ENCODE data around the gene B3GAT1.

The B3GAT1 gene

GRCh38 chr11:134338654-134339053, 73.4 kb downstream of the B3GAT1 start:
- Histone ChIP-seq H4K20me1 (ENCODE audit: control insufficient read depth, insufficient read depth, low read depth, low read length) (no peaks in the 10 kb centered on the region), H3K4me3 (ENCODE audit: low read length) (no peak overlapping the region), H3K36me3 (ENCODE audit: control insufficient read depth, low read length) (no peaks in the 10 kb centered on the region), H3K4me2 (ENCODE audit: low read length) (no peak overlapping the region), H3K27ac (ENCODE audit: low read depth, low read length) (no peak overlapping the region), H3K4me1 (ENCODE audit: control insufficient read depth, low read length) (no peaks in the 10 kb centered on the region), H3K79me2 (ENCODE audit: control insufficient read depth, low read length) (no peaks in the 10 kb centered on the region), H3K9me3 (ENCODE audit: control insufficient read depth, insufficient read depth, low read length) (no peaks in the 10 kb centered on the region), H3F3A (ENCODE audit: control insufficient read depth, insufficient read depth) (no peaks in the 10 kb centered on the region), H3K9me2 (replicated peaks; ENCODE audit: control insufficient read depth, low read length) (no peaks in the 10 kb centered on the region), H3K27me3 (ENCODE audit: control insufficient read depth, low read length) (no peaks in the 10 kb centered on the region)
- no peak for TF ChIP-seq EZH2phosphoT487 (IDR thresholded peaks at IDR 0.05; ENCODE audit: borderline replicate concordance, low read length)
- no peak for TF ChIP-seq CTCF (IDR thresholded peaks at IDR 0.05; ENCODE audit: low read depth, low read length, poor library complexity, severe bottlenecking)

GRCh38 chr11:134338068-134338467, 74.0 kb downstream of the B3GAT1 start:
- Histone ChIP-seq H3K9me2 (replicated peaks; ENCODE audit: control insufficient read depth, low read length) (no peaks in the 10 kb centered on the region), H3K4me2 (ENCODE audit: low read length) (no peak overlapping the region), H3K9me3 (ENCODE audit: control insufficient read depth, insufficient read depth, low read length) (no peaks in the 10 kb centered on the region), H3K4me1 (ENCODE audit: control insufficient read depth, low read length) (no peaks in the 10 kb centered on the region), H3K27me3 (ENCODE audit: control insufficient read depth, low read length) (no peaks in the 10 kb centered on the region), H3K4me3 (ENCODE audit: low read length) (no peak overlapping the region), H3K27ac (ENCODE audit: low read depth, low read length) (no peak overlapping the region), H4K20me1 (ENCODE audit: control insufficient read depth, insufficient read depth, low read depth, low read length) (no peaks in the 10 kb centered on the region), H3K36me3 (ENCODE audit: control insufficient read depth, low read length) (no peaks in the 10 kb centered on the region), H3F3A (ENCODE audit: control insufficient read depth, insufficient read depth) (no peaks in the 10 kb centered on the region), H3K79me2 (ENCODE audit: control insufficient read depth, low read length) (no peaks in the 10 kb centered on the region)
- TF ChIP-seq EZH2phosphoT487 (IDR thresholded peaks at IDR 0.05; ENCODE audit: borderline replicate concordance, low read length) (no peak), CTCF (IDR thresholded peaks at IDR 0.05; ENCODE audit: low read depth, low read length, poor library complexity, severe bottlenecking) (no peak)

- Histone ChIP-seq H4K20me1 (ENCODE audit: control insufficient read depth, insufficient read depth, low read depth, low read length) (no peaks in the 10 kb centered on the region), H3K4me2 (ENCODE audit: low read length) (no peak overlapping the region), H3K27me3 (ENCODE audit: control insufficient read depth, low read length) (no peaks in the 10 kb centered on the region), H3K9me3 (ENCODE audit: control insufficient read depth, insufficient read depth, low read length) (no peaks in the 10 kb centered on the region), H3K4me1 (ENCODE audit: control insufficient read depth, low read length) (no peaks in the 10 kb centered on the region), H3F3A (ENCODE audit: control insufficient read depth, insufficient read depth) (no peaks in the 10 kb centered on the region), H3K4me3 (ENCODE audit: low read length) (no peak overlapping the region), H3K79me2 (ENCODE audit: control insufficient read depth, low read length) (no peaks in the 10 kb centered on the region), H3K36me3 (ENCODE audit: control insufficient read depth, low read length) (no peaks in the 10 kb centered on the region), H3K27ac (ENCODE audit: low read depth, low read length) (no peak overlapping the region), H3K9me2 (replicated peaks; ENCODE audit: control insufficient read depth, low read length) (no peaks in the 10 kb centered on the region)
- TF ChIP-seq EZH2phosphoT487 (IDR thresholded peaks at IDR 0.05; ENCODE audit: borderline replicate concordance, low read length) = no peak
- no peak for TF ChIP-seq CTCF (IDR thresholded peaks at IDR 0.05; ENCODE audit: low read depth, low read length, poor library complexity, severe bottlenecking)
Measured at GRCh38 chr11:134337051-134337450, 75.0 kb downstream of the B3GAT1 start.

Measured in DOHH2 (cell line).